Measurements from ENCODE around the gene BRD3OS. TPM values are rescaled to one million over a fixed set of nuclear protein-coding genes. Genes with fewer than 3 reads are reported as not detected.

The BRD3OS gene
- total RNA-seq, 8 experiments from 2014 or later = 11.9 to 37.5 (median 15.4) TPM

- in situ Hi-C loops (cut with MboI; ENCODE audit: low pct_unique_long_range_greater_than_20kb in 2 of 9, low sequenced_read_pairs in 9 of 9, unreplicated experiment in 9 of 9) = loop anchor here (10.0 to 25.0 kb wide), 4 partner anchors 187 to 207 kb away; no protein-coding TSS in a partner anchor
These were observed 33.9 kb upstream of the BRD3OS start for GRCh38 chr9:133991214-133991921.

GRCh38 chr9:133991964-133992779, 33.1 kb upstream of the BRD3OS start, which contains the start of gene VAV2:
TSS of gene VAV2 (minus strand) at chr9:133992324. CDS start at chr9:133992278, 46 bp downstream.
- ATAC-seq (replicated peaks in 6 of 8) = peak; percentile 10 to 51 (median 32)
- in situ Hi-C loops (cut with MboI; ENCODE audit: low pct_unique_long_range_greater_than_20kb in 2 of 9, low sequenced_read_pairs in 9 of 9, unreplicated experiment in 9 of 9) = loop anchor here (10.0 to 25.0 kb wide), 4 partner anchors 187 to 207 kb away; no protein-coding TSS in a partner anchor
- 0 to 4% methylated on average over 7 to 14 of the region's 124 CpGs; no CpG with 5 or more reads in 8 of the 10 experiments for WGBS, 10 experiments
- Histone ChIP-seq H3K27ac (peak within 1 kb of the TSS; percentile 85 to 90), H3K4me1 (replicated peaks in 1 of 2) (peaks cover 22% of the 10 kb centered on the region in 2 donors), H3K4me3 (peak within 1 kb of the TSS; percentile 60 to 94 (median 80))

More at GRCh38 chr9:133991214-133991921, 33.9 kb upstream of the BRD3OS start:
- WGBS, 10 experiments = 4% methylated on average over 4 of the region's 82 CpGs; no CpG with 5 or more reads in 9 of the 10 experiments
- Histone ChIP-seq H3K4me3 (peak overlapping the region; percentile 60 to 94 (median 80)), H3K4me1 (replicated peaks in 1 of 2) (peaks cover 28% of the 10 kb centered on the region in 2 donors), H3K27ac (peak overlapping the region; percentile 85 to 90)
- ATAC-seq (replicated peaks in 6 of 8) = peak; percentile 0 to 12 (median 5)

DNA sequence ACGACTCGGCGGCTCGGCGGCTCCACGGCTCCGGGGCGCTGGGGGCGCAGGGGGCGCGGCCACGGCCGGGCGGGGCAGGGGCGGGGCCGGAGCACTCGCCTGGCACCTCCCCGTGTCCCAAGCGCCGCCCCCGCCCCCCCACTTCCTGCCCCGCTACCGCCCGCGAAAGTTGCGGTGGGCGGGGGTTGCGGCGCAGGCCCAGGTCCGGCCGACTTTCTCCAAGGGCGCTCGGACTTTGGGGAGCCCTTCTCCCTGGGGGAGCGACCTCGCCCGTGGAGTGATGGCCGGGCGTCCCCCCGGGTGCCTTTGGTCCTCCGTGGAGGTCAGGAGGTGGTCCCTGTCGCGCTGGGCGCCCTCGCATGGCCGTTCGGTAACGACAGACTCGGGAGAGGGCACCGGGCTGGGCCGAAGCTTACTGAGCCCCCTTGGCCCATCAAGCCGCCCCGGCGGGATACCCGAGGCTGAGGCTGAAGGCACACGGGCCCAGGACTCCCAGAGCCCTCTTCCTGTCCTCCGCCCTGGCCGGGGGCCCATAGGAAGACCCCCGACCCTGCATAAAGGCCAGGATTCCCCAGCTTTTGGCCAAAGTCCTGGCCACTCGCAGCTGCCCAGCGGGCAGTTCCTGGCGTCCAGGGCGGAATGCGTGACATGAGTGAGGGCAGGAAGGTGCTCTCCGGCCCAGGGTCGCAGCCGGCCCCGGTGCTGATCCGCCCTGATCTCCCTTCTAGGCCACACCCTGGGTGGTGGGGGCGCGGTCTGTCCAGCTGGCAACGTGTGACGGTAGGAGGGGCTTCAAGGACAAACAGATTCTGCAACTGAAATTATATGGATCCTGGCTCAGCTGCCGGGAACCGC, 32.3 kb upstream of the BRD3OS start:
- in situ Hi-C loops (cut with MboI; ENCODE audit: low pct_unique_long_range_greater_than_20kb in 2 of 9, low sequenced_read_pairs in 9 of 9, unreplicated experiment in 9 of 9) = loop anchor here (10.0 to 25.0 kb wide), 4 partner anchors 188 to 208 kb away; no protein-coding TSS in a partner anchor
- peak overlapping the region; percentile 85 to 90 for H3K27ac ChIP-seq
- H3K4me1 ChIP-seq (replicated peaks in 1 of 2) = peaks cover 19 to 20% of the 10 kb centered on the region in 2 donors
- WGBS, 10 experiments = 0 to 17% (median 0%) methylated on average over 1 to 10 of the region's 74 CpGs; no CpG with 5 or more reads in 6 of the 10 experiments
- peak; percentile 35 to 65 (median 46) for ATAC-seq (replicated peaks in 6 of 8)
- H3K4me3 ChIP-seq = peak overlapping the region; percentile 60 to 94 (median 80)

DNA sequence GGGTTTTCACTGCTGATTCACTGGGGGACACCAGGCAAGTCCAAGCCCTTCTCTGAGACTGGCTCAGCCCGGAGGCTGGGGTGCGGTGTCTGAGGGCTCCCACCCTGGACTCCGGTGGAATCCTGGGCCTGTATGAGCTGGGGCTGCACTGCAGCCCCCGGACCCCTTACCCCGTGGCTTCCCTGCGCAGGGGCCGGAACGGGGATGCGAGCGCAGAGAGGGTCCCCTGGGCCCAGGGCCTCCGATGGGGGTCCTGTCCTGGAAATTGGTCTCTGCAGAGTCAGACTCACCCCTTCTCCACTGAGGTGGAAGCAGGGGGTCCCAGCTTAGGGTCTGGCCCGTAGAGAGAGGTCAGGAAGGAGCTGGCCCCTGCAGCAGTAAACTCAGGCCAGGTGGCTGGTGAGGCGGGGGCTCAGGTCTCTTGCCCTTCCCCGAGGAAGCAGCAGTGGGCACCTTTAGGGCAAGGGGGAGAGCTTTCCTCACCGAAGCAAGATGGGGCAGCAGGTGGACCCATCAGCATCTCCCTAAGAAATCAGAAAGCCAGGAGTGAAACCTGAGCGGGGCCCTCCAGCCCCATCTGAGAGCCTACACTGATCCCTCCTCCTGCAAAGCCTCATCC, 31.5 kb upstream of the BRD3OS start:
- peaks cover 19 to 20% of the 10 kb centered on the region in 2 donors for H3K4me1 ChIP-seq (replicated peaks in 1 of 2)
- peak overlapping the region in 1 of 2 donors; percentile 90 for H3K27ac ChIP-seq
- in situ Hi-C loops (cut with MboI; ENCODE audit: low pct_unique_long_range_greater_than_20kb in 2 of 9, low sequenced_read_pairs in 9 of 9, unreplicated experiment in 9 of 9) = loop anchor here (10.0 to 25.0 kb wide), 4 partner anchors 189 to 209 kb away; no protein-coding TSS in a partner anchor
- 33 to 60% (median 41%) methylated on average over 1 to 10 of the region's 16 CpGs; no CpG with 5 or more reads in 4 of the 10 experiments for WGBS, 10 experiments
- peak overlapping the region in 4 of 5 donors; percentile 60 to 94 (median 86) for H3K4me3 ChIP-seq
- no peak for ATAC-seq (replicated peaks in 6 of 8)

GRCh38 chr9:133994353-133995011, 30.8 kb upstream of the BRD3OS start:
- H3K27ac ChIP-seq = no peak overlapping the region
- 3 to 20% (median 10%) methylated on average over 1 to 5 of the region's 11 CpGs; no CpG with 5 or more reads in 6 of the 10 experiments for WGBS, 10 experiments
- H3K4me3 ChIP-seq = peak overlapping the region in 1 of 5 donors; percentile 60
- peaks cover 19 to 25% of the 10 kb centered on the region in 2 donors for H3K4me1 ChIP-seq (replicated peaks in 1 of 2)
- peak; percentile 5 to 52 (median 35) for ATAC-seq (replicated peaks in 6 of 8)
- in situ Hi-C loops (cut with MboI; ENCODE audit: low pct_unique_long_range_greater_than_20kb in 2 of 9, low sequenced_read_pairs in 9 of 9, unreplicated experiment in 9 of 9) = loop anchor here (10.0 to 25.0 kb wide), 4 partner anchors 190 to 210 kb away; no protein-coding TSS in a partner anchor

- in situ Hi-C loops (cut with MboI; ENCODE audit: low pct_unique_long_range_greater_than_20kb in 2 of 9, low sequenced_read_pairs in 9 of 9, unreplicated experiment in 9 of 9) = loop anchor here (10.0 to 25.0 kb wide), 4 partner anchors 190 to 210 kb away; no protein-coding TSS in a partner anchor
- no peak overlapping the region for H3K27ac ChIP-seq
- no peak for ATAC-seq (replicated peaks in 6 of 8)
- no peak overlapping the region for H3K4me3 ChIP-seq
- 44 to 100% (median 74%) methylated on average over 1 to 10 of the region's 17 CpGs; no CpG with 5 or more reads in 4 of the 10 experiments for WGBS, 10 experiments
- H3K4me1 ChIP-seq (replicated peaks in 1 of 2) = peaks cover 13 to 19% of the 10 kb centered on the region in 2 donors
These were observed 30.0 kb upstream of the BRD3OS start for GRCh38 chr9:133995012-133995896.

DNA sequence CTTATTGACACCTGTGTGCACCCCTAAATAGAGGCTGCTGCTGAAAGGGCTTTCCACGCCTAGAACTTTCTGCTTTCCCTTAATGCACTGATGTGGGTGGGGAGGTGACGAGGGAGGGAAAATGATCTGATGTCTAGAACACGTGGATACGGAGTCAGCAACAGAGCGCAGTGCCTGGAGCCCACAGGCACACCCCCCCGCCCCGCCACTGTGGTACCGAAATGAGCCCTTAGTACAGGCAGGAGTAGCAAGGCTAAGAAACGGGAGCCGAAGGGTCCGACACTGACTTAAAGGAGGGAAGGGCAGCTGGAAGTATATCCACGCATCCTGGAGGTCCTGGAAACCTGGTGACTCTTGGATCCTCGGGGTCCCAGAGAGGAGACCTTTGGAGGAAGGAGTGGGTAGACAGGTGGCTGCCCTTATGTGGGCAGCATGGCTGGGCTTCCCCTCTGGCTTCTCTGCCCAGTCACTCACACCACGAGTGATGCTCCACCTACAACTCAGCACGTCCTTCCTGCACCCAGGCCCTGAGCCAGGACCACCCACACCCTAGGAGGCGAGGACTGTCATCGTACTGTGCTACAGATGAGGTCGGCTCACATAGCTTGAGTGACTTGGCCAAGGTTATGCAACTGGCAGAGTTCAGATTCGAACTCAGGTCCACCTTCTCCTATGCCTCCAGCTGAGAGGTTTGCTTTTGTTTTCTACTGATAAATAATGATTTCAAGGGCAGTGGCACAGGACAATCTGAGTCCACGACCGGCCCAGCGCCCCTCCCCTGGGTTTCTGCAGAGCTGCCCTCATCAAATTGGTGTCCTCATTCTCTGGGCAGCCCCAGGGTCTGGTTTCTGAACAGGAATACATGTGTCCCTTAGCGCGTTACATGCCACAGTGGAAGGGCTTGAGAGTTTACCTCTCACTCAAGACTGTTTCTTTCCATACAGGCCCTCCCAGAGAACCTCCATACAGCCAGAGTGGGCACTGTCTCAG, 28.5 kb upstream of the BRD3OS start:
- in situ Hi-C loops (cut with MboI; ENCODE audit: low pct_unique_long_range_greater_than_20kb in 2 of 9, low sequenced_read_pairs in 9 of 9, unreplicated experiment in 9 of 9) = loop anchor here (10.0 to 25.0 kb wide), 4 partner anchors 192 to 212 kb away; no protein-coding TSS in a partner anchor
- WGBS, 10 experiments = 0 to 97% (median 41%) methylated on average over 1 to 7 of the region's 24 CpGs; no CpG with 5 or more reads in 3 of the 10 experiments
- no peak overlapping the region for H3K27ac ChIP-seq
- H3K4me3 ChIP-seq = no peak overlapping the region
- peaks cover 13 to 18% of the 10 kb centered on the region in 2 donors for H3K4me1 ChIP-seq (replicated peaks in 1 of 2)
- no peak for ATAC-seq (replicated peaks in 6 of 8)

DNA sequence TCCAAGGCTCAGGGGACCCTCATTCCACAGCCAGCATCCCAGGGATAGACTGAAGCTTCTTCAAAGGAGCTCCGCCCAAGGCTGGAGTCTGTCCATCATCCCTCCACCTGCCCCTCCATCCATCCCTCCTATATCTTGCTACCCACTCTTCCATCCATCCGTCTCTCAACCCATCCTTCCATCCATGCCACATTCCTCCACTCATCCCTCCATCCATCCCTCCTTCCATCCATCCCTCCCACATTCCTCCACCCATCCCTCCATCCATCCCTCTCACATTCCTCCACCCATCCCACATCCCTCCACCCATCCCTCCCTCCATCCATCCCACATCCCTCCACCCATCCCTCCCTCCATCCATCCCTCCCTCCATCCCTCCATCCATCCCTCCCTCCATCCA, 27.7 kb upstream of the BRD3OS start:
- ATAC-seq (replicated peaks in 6 of 8) = no peak
- in situ Hi-C loops (cut with MboI; ENCODE audit: low pct_unique_long_range_greater_than_20kb in 2 of 9, low sequenced_read_pairs in 9 of 9, unreplicated experiment in 9 of 9) = loop anchor here (10.0 to 25.0 kb wide), 4 partner anchors 193 to 213 kb away; no protein-coding TSS in a partner anchor
- H3K4me1 ChIP-seq (replicated peaks in 1 of 2) = peaks cover 13 to 18% of the 10 kb centered on the region in 2 donors
- no peak overlapping the region for H3K27ac ChIP-seq
- 30 to 40% methylated on average over 1 to 2 of the region's 2 CpGs; no CpG with 5 or more reads in 8 of the 10 experiments for WGBS, 10 experiments
- no peak overlapping the region for H3K4me3 ChIP-seq

DNA sequence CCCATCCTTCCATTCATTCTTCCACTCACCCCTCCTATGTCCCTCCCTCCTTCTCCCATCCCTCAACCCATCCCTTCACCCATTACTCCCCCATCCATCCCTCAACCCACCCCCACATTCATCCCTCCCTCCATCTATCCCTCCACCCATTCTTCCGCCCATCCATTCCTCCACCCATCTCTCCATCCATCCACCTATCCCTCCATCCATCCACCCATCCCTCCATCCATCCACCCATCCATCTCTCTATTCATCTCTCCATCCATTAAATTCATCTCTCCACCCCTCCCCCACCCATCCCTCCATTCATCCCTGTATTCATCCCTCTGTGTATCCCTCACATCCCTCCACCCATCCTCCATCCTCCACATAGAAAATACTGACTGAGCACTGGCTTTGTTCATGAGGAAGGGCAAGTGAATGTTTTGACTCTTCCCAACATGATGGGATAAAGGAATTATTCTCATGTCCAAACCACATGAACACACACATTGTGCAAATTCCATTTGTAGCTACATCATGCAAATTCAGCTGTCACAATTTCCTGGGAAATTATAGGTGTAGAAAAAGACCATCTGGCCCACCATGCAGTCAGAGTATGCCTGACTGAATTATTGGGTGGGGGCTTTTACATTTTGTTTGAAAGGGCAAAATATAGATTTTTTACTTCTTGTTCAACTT, 26.2 kb upstream of the BRD3OS start:
- H3K27ac ChIP-seq = no peak overlapping the region
- no peak for ATAC-seq (replicated peaks in 6 of 8)
- in situ Hi-C loops (cut with MboI; ENCODE audit: low pct_unique_long_range_greater_than_20kb in 2 of 9, low sequenced_read_pairs in 9 of 9, unreplicated experiment in 9 of 9) = loop anchor here (10.0 to 25.0 kb wide), 4 partner anchors 194 to 214 kb away; no protein-coding TSS in a partner anchor
- no peak overlapping the region for H3K4me3 ChIP-seq
- peaks cover 3 to 8% of the 10 kb centered on the region in 2 donors for H3K4me1 ChIP-seq (replicated peaks in 1 of 2)
- no CpG with 5 or more reads among the region's 1 CpG for WGBS, 10 experiments
